GM13976 (cell line): ENCODE data around the gene ZFHX3.

ENCODE experiments used
- DNase-seq: peaks from one replicate; pipeline ENCODE4 v3.0.0; 2012; ENCODE audit warnings: low spot score
- in situ Hi-C: fragments of 300-500 bp; cut with MboI; formaldehyde crosslinking; loops from one replicate; pipeline ENCODE4 v1.12.0; 2022; ENCODE audit warnings: low sequenced_read_pairs, mixed read lengths, inconsistent platforms; ENCODE audit not compliant: unreplicated experiment
- TF ChIP-seq, protein P1 (sequence below): IDR thresholded peaks from 2 replicates; pipeline ENCODE4 v1.5.1; 2012; ENCODE audit warnings: borderline replicate concordance, mild to moderate bottlenecking; ENCODE audit not compliant: insufficient read depth; ENCODE audit errors: extremely low read depth, missing control alignments, control extremely low read depth

ZFHX3 gene

DNA sequence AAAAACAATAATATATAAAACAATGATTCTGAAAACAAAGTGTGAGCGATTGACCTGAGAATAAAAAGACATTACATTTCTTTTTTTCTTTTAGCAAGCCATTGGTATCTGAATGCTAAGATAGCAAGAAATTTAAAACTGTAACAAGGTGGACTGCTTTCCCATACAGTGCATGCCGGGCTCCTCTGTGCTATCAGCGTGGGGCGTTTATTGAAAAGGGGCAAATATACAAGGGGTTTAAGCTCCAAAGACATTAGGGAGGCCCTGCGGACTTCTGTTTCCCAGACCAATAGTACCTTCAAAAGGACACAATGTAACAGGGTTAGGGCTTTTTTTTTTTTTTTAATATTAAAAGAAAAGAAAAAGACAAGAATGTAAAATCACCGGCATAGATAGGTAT, 261.3 kb downstream of the ZFHX3 start:
- in situ Hi-C loops: no loop called here
- no peak for DNase-seq
- TF ChIP-seq, protein P1, sequence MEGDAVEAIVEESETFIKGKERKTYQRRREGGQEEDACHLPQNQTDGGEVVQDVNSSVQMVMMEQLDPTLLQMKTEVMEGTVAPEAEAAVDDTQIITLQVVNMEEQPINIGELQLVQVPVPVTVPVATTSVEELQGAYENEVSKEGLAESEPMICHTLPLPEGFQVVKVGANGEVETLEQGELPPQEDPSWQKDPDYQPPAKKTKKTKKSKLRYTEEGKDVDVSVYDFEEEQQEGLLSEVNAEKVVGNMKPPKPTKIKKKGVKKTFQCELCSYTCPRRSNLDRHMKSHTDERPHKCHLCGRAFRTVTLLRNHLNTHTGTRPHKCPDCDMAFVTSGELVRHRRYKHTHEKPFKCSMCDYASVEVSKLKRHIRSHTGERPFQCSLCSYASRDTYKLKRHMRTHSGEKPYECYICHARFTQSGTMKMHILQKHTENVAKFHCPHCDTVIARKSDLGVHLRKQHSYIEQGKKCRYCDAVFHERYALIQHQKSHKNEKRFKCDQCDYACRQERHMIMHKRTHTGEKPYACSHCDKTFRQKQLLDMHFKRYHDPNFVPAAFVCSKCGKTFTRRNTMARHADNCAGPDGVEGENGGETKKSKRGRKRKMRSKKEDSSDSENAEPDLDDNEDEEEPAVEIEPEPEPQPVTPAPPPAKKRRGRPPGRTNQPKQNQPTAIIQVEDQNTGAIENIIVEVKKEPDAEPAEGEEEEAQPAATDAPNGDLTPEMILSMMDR: no peak

DNA sequence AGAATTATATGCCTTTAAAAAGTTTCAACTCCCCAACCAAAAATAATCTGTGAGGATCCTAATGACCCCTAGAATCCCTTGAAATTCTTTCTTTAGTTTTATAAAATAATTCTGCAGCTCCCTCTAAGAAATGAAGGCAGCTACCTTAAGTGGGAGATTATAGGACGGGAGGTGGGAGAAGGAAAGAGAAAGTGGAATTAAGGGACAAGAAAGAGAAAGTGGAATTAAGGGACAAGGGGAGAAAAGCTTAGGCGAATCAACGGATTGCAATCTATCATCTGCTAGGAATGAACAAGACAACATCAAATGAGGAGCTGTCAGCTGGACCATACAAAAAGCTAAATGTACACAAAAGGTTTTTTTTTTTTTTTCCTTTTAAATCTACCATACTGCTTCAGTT, 262.0 kb downstream of the ZFHX3 start:
- no peak for DNase-seq
- in situ Hi-C loops: no loop called here
- TF ChIP-seq, protein P1: no peak

DNA sequence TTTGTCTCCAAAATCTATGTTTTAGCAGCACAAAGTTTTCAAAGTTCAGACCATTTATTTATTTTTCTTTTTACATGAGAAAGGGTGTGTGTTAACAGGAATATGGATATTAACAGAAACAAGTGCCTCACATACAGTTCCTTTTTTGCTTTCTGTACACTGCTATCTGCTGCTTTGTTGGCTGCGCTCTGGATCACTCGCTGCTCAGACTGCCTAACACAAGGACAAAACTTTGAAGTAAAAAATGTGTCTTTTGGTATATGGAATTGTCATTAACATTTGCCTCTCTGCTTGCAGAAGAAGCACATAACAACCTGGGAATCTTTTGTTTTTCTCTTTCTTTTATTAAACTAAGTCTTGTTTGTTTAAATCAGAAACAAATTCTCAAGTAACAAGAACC, 262.8 kb downstream of the ZFHX3 start:
- in situ Hi-C loops: no loop called here
- TF ChIP-seq, protein P1: no peak
- no peak for DNase-seq

DNA sequence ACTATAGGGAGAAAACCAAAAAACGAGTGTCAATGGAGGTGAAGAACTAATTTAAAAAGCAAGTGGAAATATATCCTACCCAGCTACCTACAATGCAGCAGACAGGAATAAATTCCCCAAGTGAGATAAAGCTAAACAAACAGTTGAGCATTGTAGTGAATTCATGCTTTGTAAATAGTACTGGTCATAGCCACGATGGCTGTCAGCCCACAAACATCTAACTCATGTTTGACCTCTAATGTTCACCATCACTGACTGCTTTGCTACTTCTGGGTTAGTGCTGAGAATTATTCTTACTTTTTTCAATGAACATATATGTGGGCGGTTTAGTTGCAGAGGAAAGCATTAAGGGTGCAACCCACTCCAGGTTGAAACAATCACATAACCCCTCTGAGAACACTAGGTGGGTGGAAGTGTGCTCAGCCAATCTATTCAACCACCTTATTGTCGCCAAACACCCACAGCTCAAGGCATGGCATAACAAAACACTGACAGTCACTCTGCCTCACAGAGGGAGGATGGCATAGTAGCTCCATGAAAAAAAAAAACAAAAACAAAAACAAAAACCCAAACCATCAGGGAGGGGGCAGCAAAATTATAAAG, 264.1 kb downstream of the ZFHX3 start:
- TF ChIP-seq, protein P1: no peak
- no peak for DNase-seq
- in situ Hi-C loops: no loop called here

DNA sequence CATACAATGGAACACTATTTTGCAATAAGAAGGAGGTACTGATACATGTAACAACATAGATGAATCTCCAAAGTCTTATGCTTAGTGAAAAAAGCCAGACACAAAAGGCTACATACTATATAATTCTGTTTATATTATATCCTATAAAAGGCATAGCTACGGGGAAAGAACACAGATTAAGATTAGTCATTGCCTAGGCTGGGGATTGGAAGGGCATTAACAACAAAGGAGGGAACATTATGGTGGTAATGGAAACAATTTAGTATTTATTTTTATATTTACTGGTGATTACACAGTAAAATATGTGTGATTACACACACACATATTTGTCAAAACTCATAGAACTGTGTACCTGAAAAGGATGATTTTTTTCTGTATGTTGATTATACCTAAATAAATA, 278.1 kb downstream of the ZFHX3 start:
- in situ Hi-C loops: no loop called here
- TF ChIP-seq, protein P1: no peak
- no peak for DNase-seq

DNA sequence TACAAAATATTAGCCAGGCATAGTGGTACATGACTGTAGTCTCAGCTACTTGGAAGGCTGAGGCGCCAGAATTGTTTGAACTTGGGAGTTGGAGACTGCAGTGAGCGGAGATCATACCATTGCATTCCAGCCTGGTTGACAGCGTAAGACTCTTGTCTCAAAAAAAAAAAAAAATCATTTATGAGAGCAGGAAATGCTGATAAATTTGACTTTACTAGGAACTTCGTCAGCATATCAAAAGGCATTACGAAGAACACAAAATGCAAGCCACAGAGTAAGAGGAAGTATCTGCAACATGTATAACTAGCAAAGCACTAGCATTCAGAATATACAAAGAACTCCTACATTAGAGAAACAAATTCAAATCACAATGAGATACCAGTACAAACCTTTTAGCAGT, 279.3 kb downstream of the ZFHX3 start:
- in situ Hi-C loops: no loop called here
- DNase-seq: no peak
- TF ChIP-seq, protein P1: no peak

DNA sequence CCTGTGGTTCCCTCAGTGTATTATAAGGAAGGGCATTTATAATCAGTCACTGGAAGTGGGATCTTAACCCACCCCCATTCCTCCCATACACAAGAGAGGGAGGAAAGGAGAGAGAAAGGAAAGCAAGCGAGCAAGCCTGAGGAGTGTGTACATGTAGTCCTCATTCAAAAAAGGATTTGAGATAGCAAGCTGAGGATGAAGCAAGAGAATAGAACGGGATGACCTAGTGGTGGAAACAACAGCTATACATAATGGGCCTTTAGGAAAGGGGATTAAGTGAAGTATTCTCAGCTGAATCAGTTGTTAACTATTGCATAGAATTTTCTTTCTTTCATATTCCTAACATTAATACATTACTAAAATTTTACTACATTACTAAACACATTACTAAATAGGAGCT, 281.4 kb downstream of the ZFHX3 start:
- TF ChIP-seq, protein P1: no peak
- in situ Hi-C loops: no loop called here
- no peak for DNase-seq
